Fibroblast of lung (primary cell): ENCODE results near the gene LCN1. TPM values are rescaled to one million over a fixed set of nuclear protein-coding genes. Genes with fewer than 3 reads are reported as not detected.

Experiments
- DNase-seq, 2 donors: peaks; one replicate each; pipeline versions ENCODE4 v3.0.0 to v3.0.0-alpha.2; 2010; ENCODE audit warnings: low read depth in 2 of 2
- H2AFZ ChIP-seq: 2 replicates; pipeline ENCODE4 v1.5.1; 2012; ENCODE audit warnings: low read length, control low read depth, inconsistent platforms
- H3K27ac ChIP-seq: 2 replicates; pipeline ENCODE4 v1.5.1; 2011; ENCODE audit warnings: low read length, control low read depth; ENCODE audit not compliant: insufficient read depth
- H3K27me3 ChIP-seq: 2 replicates; pipeline ENCODE4 v1.5.1; 2011; ENCODE audit warnings: mild to moderate bottlenecking, low read length; ENCODE audit not compliant: control insufficient read depth, insufficient read depth
- H3K36me3 ChIP-seq: 2 replicates; pipeline ENCODE4 v1.5.1; 2011; ENCODE audit warnings: low read length; ENCODE audit not compliant: control insufficient read depth, insufficient read depth
- H3K4me1 ChIP-seq: 2 replicates; pipeline ENCODE4 v1.5.1; 2011; ENCODE audit warnings: low read length; ENCODE audit not compliant: control insufficient read depth, insufficient read depth; ENCODE audit errors: extremely low read depth
- H3K4me2 ChIP-seq: 2 replicates; pipeline ENCODE4 v1.5.1; 2011; ENCODE audit warnings: low read length, control low read depth; ENCODE audit not compliant: insufficient read depth; ENCODE audit errors: extremely low read depth
- H3K4me3 ChIP-seq, 4 experiments: fragments of 200-600 bp in 1 of 4; sonication (generic) in 1 of 4; replicated peaks in 1 of 4; 2 replicates each; pipeline ENCODE4 v1.5.1; 2011 to 2016; ENCODE audit warnings: low read length in 4 of 4, low read depth in 3 of 4, mild to moderate bottlenecking in 3 of 4, control low read depth in 2 of 4, inconsistent platforms in 1 of 4, mixed read lengths in 1 of 4; ENCODE audit not compliant: insufficient read depth in 1 of 4; ENCODE audit errors: control extremely low read depth in 1 of 4
- H3K79me2 ChIP-seq: 2 replicates; pipeline ENCODE4 v1.5.1; 2012; ENCODE audit warnings: mild to moderate bottlenecking, low read length, inconsistent platforms; ENCODE audit not compliant: control insufficient read depth, insufficient read depth
- H3K9ac ChIP-seq: 2 replicates; pipeline ENCODE4 v1.5.1; 2011; ENCODE audit warnings: mild to moderate bottlenecking, low read length, control low read depth; ENCODE audit not compliant: insufficient read depth
- H3K9me3 ChIP-seq: 2 replicates; pipeline ENCODE4 v1.5.1; 2012; ENCODE audit warnings: low read depth, low read length; ENCODE audit not compliant: control insufficient read depth, insufficient read depth
- H4K20me1 ChIP-seq: 2 replicates; pipeline ENCODE4 v1.5.1; 2011; ENCODE audit warnings: low read length; ENCODE audit not compliant: control insufficient read depth, insufficient read depth; ENCODE audit errors: extremely low read depth
- CTCF ChIP-seq, 2 donors: IDR thresholded peaks in 1 of 2; conservative IDR thresholded peaks in 1 of 2; 1 replicate in 1 of 2; 2 replicates in 1 of 2; pipeline ENCODE4 v1.5.1; 2011 to 2012; ENCODE audit warnings: low read length in 2 of 2, control low read depth in 1 of 2, inconsistent platforms in 1 of 2, low read depth in 1 of 2, mild to moderate bottlenecking in 1 of 2
- EZH2 ChIP-seq: IDR thresholded peaks from 2 replicates; pipeline ENCODE4 v1.5.1; 2012; ENCODE audit warnings: low read length, control low read depth, mild to moderate bottlenecking; ENCODE audit errors: missing control alignments
- polyA minus RNA-seq: library from RNA; depleted of rRNA, polyadenylated mRNA; stranded (reverse); fragments of >200 nt; gene quantifications from 2 replicates; pipeline ENCODE4 v1.2.3, GENCODE V29; 2011; ENCODE audit warnings: low replicate concordance
- polyA plus RNA-seq, 2 donors: library from polyadenylated mRNA; depleted of rRNA in 1 of 2; stranded (reverse) in 1 of 2; unstranded in 1 of 2; fragments of >200 nt; gene quantifications; 2 replicates each; pipeline ENCODE4 v1.2.1, GENCODE V29; 2011 to 2012; ENCODE audit warnings: missing spikeins in 1 of 2
- total RNA-seq: library from RNA; depleted of rRNA; stranded (reverse); fragments of >200 nt; gene quantifications from 2 replicates; pipeline ENCODE4 v1.2.1, GENCODE V29; 2014

LCN1 gene
- total RNA-seq = not detected in 2 replicates
- polyA plus RNA-seq = not detected in 2 replicates
- polyA plus RNA-seq (2012) = not detected in 2 replicates
- not detected in 2 replicates for polyA minus RNA-seq

- Histone ChIP-seq H3K9me3 (no peaks in the 10 kb centered on the region), H3K4me3 (no peak within 1 kb of the TSS), H3K27me3 (peaks cover 4% of the 10 kb centered on the region), H3K36me3 (no peaks in the 10 kb centered on the region), H3K27ac (no peak within 1 kb of the TSS), H3K4me2 (no peak within 1 kb of the TSS), H4K20me1 (no peaks in the 10 kb centered on the region), H3K9ac (no peak within 1 kb of the TSS), H2AFZ (no peak within 1 kb of the TSS), H3K4me1 (no peaks in the 10 kb centered on the region), H3K79me2 (no peaks in the 10 kb centered on the region)
- DNase-seq = no peak
- TF ChIP-seq EZH2 (no peak), CTCF (conservative IDR thresholded peaks at IDR 0.05 in 1 of 2, IDR thresholded peaks at IDR 0.05 in 1 of 2; ENCODE audit: low read depth in 1 of 2, low read length in 2 of 2) (no peak)
Measured at GRCh38 chr9:135520916-135521607, at the start of gene LCN1. TSS of gene LCN1 (plus strand) at chr9:135521440. CDS start at chr9:135521498, 58 bp downstream.

GRCh38 chr9:135471791-135472640 is 49.2 kb upstream of the LCN1 start:
- no peak overlapping the region for H3K27ac ChIP-seq
- H3K79me2 ChIP-seq = no peaks in the 10 kb centered on the region
- H4K20me1 ChIP-seq = no peaks in the 10 kb centered on the region
- no peaks in the 10 kb centered on the region for H3K4me1 ChIP-seq
- no peak overlapping the region for H3K4me2 ChIP-seq
- TF ChIP-seq CTCF (conservative IDR thresholded peaks at IDR 0.05 in 1 of 2, IDR thresholded peaks at IDR 0.05 in 1 of 2; ENCODE audit: low read depth in 1 of 2, low read length in 2 of 2) (no peak), EZH2 (no peak)
- H3K4me3 ChIP-seq = no peak overlapping the region
- peak in 1 of 2 donors; percentile 15 for DNase-seq
- no peak overlapping the region for H3K9ac ChIP-seq
- H3K36me3 ChIP-seq = no peaks in the 10 kb centered on the region
- no peak overlapping the region for H2AFZ ChIP-seq
- no peaks in the 10 kb centered on the region for H3K9me3 ChIP-seq
- H3K27me3 ChIP-seq = no peaks in the 10 kb centered on the region

GRCh38 chr9:135473972-135474543 is 47.2 kb upstream of the LCN1 start:
- Histone ChIP-seq H3K79me2 (no peaks in the 10 kb centered on the region), H3K4me2 (no peak overlapping the region), H3K36me3 (no peaks in the 10 kb centered on the region), H3K27ac (no peak overlapping the region), H2AFZ (no peak overlapping the region), H3K9ac (no peak overlapping the region), H3K27me3 (no peaks in the 10 kb centered on the region), H3K4me3 (no peak overlapping the region), H3K9me3 (no peaks in the 10 kb centered on the region), H3K4me1 (no peaks in the 10 kb centered on the region), H4K20me1 (no peaks in the 10 kb centered on the region)
- TF ChIP-seq CTCF (conservative IDR thresholded peaks at IDR 0.05 in 1 of 2, IDR thresholded peaks at IDR 0.05 in 1 of 2; ENCODE audit: low read depth in 1 of 2, low read length in 2 of 2) = no peak
- TF ChIP-seq EZH2 = no peak
- DNase-seq = no peak
